Measurements from ENCODE around the gene SLC38A3. TPM values are rescaled to one million over a fixed set of nuclear protein-coding genes. Genes with fewer than 3 reads are reported as not detected.

Gene SLC38A3
- total RNA-seq, 2 experiments from 2014 or later: 0.22 TPM; not detected in 1

GRCh38 chr3:50246517-50246954, 41.5 kb downstream of the SLC38A3 start:
- DNase-seq (peak; percentile 97), ATAC-seq (peak; percentile 84)
- ChIA-PET POLR2A (interaction anchor here (0.7 to 3.1 kb wide), 13 partner anchors 10 to 124 kb away, joined by 3 to 29 read pairs (median 4); partner anchors contain the start of gene GNAI2), CTCF (interaction anchor here (0.6 to 8.0 kb wide), 37 partner anchors 11 to 152 kb away, joined by 3 to 239 read pairs (median 5); partner anchors contain the start of genes CYB561D2, GNAI2, HYAL3 and IFRD2)
- Mint-ChIP-seq H3K4me1 (ENCODE audit: low read depth) (peaks cover 74% of the 10 kb centered on the region), H3K9me3 (no peaks in the 10 kb centered on the region), H3K27me3 (no peaks in the 10 kb centered on the region), H3K4me3 (peak overlapping the region; percentile 70), H3K27ac (peak overlapping the region; percentile 95), H3K36me3 (ENCODE audit: low read depth) (peaks cover 22% of the 10 kb centered on the region)
- TF ChIP-seq, protein P1, sequence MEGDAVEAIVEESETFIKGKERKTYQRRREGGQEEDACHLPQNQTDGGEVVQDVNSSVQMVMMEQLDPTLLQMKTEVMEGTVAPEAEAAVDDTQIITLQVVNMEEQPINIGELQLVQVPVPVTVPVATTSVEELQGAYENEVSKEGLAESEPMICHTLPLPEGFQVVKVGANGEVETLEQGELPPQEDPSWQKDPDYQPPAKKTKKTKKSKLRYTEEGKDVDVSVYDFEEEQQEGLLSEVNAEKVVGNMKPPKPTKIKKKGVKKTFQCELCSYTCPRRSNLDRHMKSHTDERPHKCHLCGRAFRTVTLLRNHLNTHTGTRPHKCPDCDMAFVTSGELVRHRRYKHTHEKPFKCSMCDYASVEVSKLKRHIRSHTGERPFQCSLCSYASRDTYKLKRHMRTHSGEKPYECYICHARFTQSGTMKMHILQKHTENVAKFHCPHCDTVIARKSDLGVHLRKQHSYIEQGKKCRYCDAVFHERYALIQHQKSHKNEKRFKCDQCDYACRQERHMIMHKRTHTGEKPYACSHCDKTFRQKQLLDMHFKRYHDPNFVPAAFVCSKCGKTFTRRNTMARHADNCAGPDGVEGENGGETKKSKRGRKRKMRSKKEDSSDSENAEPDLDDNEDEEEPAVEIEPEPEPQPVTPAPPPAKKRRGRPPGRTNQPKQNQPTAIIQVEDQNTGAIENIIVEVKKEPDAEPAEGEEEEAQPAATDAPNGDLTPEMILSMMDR (IDR thresholded peaks at IDR 0.05): peak; percentile 37
- intact Hi-C loops (cut with micrococcal nuclease): loop anchor here (2.0 kb wide), 1 partner anchor 20 kb away; no protein-coding TSS in a partner anchor

DNA sequence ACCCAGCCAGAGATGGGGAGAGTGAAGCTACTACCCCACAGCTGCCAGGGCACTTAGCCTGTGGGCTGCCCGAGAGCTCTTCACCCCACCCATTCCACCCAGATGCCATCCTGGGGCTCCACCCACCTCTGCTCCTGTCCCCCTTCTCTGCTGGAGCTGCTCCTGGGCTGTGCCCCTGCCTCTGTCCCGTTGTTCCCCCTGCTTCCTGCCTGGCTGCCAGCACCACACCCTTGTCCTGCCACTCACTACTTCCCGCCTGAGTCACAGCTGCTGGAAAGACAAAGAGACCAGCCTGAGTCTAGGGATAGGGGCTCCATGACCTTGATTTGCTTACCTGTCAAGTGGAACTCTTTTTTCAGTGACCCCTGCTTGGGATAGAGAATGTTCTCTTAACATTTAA, 43.3 kb downstream of the SLC38A3 start:
- intact Hi-C loops (cut with micrococcal nuclease): no loop called here
- H3K9me3 Mint-ChIP-seq: no peaks in the 10 kb centered on the region
- POLR2A ChIA-PET: interaction anchor here (0.8 to 3.1 kb wide), 7 partner anchors 11 to 44 kb away, joined by 3 to 29 read pairs (median 4); partner anchors contain the start of genes GNAI2 and IFRD2
- peaks cover 24% of the 10 kb centered on the region for H3K36me3 Mint-ChIP-seq (ENCODE audit: low read depth)
- H3K4me3 Mint-ChIP-seq: no peak overlapping the region
- DNase-seq (no peak), ATAC-seq (no peak)
- peaks cover 56% of the 10 kb centered on the region for H3K4me1 Mint-ChIP-seq (ENCODE audit: low read depth)
- H3K27me3 Mint-ChIP-seq: no peaks in the 10 kb centered on the region
- peak overlapping the region; percentile 93 for H3K27ac Mint-ChIP-seq
- CTCF ChIA-PET: interaction anchor here (0.6 to 6.2 kb wide), 7 partner anchors 9 to 56 kb away, joined by 3 to 94 read pairs (median 5); no protein-coding TSS in a partner anchor
- TF ChIP-seq, protein P1 (IDR thresholded peaks at IDR 0.05): no peak

DNA sequence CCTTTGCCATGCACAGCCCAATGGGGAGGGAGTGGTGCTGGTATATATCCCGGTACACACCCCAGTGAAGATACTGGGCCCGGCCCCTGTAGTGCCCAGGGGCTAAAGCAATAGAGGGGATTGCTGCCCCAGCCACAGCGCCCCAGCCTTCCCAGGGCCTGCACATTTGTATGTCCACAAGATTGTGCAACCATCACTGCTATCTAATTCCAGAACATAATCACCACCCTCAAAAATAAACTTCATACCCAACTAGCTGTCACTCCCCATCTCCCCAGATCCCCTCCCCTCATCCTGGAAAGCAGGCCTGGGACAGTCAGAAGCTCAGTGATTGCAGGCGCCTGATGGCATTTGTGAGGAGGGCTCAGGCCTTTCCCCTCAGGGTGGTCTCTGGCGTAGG, 44.4 kb downstream of the SLC38A3 start:
- H3K9me3 Mint-ChIP-seq: no peaks in the 10 kb centered on the region
- no peaks in the 10 kb centered on the region for H3K27me3 Mint-ChIP-seq
- ATAC-seq (no peak), DNase-seq (no peak)
- H3K4me1 Mint-ChIP-seq (ENCODE audit: low read depth): peaks cover 48% of the 10 kb centered on the region
- intact Hi-C loops (cut with micrococcal nuclease): no loop called here
- POLR2A ChIA-PET: interaction anchor here (1.1 to 2.1 kb wide), 6 partner anchors 8 to 43 kb away, joined by 3 to 5 read pairs (median 4); partner anchors contain the start of genes GNAI2 and IFRD2
- H3K36me3 Mint-ChIP-seq (ENCODE audit: low read depth): peaks cover 21% of the 10 kb centered on the region
- TF ChIP-seq, protein P1 (IDR thresholded peaks at IDR 0.05): no peak
- no peak overlapping the region for H3K4me3 Mint-ChIP-seq
- peak overlapping the region; percentile 87 for H3K27ac Mint-ChIP-seq
- CTCF ChIA-PET: interaction anchor here (1.2 to 6.2 kb wide), 6 partner anchors 8 to 57 kb away, joined by 3 to 94 read pairs (median 6); no protein-coding TSS in a partner anchor

DNA sequence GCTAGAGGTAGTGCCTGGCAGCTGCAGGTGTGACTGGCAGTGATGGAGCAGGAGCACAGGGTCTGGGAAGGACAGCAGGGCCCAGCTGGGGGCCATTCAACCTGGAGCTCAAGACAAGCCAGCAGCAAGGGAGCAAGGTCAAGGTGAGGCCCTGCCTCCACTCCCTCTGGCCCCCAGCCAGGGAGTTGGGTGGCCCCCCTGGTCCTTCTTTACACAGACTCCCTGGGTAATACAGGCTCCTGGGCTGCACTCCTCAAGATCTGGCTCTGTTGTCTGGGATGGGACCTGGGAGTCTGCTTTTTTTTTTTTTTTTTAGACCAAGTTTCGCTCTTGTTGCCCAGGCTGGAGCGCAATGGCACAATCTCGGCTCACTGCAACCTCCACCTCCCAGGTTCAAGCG, 45.4 kb downstream of the SLC38A3 start:
- TF ChIP-seq, protein P1 (IDR thresholded peaks at IDR 0.05): no peak
- no peaks in the 10 kb centered on the region for H3K9me3 Mint-ChIP-seq
- ATAC-seq (no peak), DNase-seq (no peak)
- H3K27me3 Mint-ChIP-seq: no peaks in the 10 kb centered on the region
- H3K4me1 Mint-ChIP-seq (ENCODE audit: low read depth): peaks cover 40% of the 10 kb centered on the region
- ChIA-PET CTCF (interaction anchor here (0.8 to 6.2 kb wide), 6 partner anchors 7 to 58 kb away, joined by 3 to 94 read pairs (median 5); no protein-coding TSS in a partner anchor), POLR2A (interaction anchor here (1.3 to 1.5 kb wide), 2 partner anchors 8 to 15 kb away, joined by 4 read pairs; partner anchors contain the start of gene GNAI2)
- peaks cover 21% of the 10 kb centered on the region for H3K36me3 Mint-ChIP-seq (ENCODE audit: low read depth)
- H3K4me3 Mint-ChIP-seq: no peak overlapping the region
- intact Hi-C loops (cut with micrococcal nuclease): no loop called here
- peak overlapping the region; percentile 87 for H3K27ac Mint-ChIP-seq

DNA sequence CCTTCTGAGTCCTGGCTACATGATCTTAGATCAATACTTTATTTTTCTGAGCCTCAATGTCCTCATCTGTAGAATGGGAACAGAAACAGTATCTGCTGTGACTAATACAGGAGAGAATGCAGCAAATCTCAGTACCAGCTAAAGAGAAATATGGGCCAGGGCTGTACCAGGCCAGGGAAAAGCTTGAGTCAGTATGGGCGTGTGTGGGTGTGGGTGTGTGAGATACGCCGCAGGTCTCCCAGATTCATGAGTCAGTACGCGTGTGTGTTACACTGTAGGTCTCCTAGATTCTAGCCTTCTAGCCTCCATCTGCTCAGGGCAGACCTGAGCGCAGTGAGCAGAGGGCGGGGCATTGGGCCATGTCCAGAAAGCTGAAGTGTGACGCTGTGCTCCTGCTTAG, 46.1 kb downstream of the SLC38A3 start:
- Mint-ChIP-seq H3K36me3 (ENCODE audit: low read depth) (peaks cover 24% of the 10 kb centered on the region), H3K9me3 (no peaks in the 10 kb centered on the region), H3K4me3 (no peak overlapping the region), H3K27me3 (no peaks in the 10 kb centered on the region), H3K27ac (peak overlapping the region; percentile 87), H3K4me1 (ENCODE audit: low read depth) (peaks cover 37% of the 10 kb centered on the region)
- TF ChIP-seq, protein P1 (IDR thresholded peaks at IDR 0.05): no peak
- CTCF ChIA-PET: interaction anchor here (0.9 to 6.2 kb wide), 4 partner anchors 6 to 57 kb away, joined by 4 to 94 read pairs (median 8); no protein-coding TSS in a partner anchor
- ATAC-seq (peak; percentile 12), DNase-seq (peak; percentile 75)
- POLR2A ChIA-PET: interaction anchor here (0.7 to 1.0 kb wide), 5 partner anchors 10 to 26 kb away, joined by 3 read pairs; no protein-coding TSS in a partner anchor
- intact Hi-C loops (cut with micrococcal nuclease): no loop called here

All from activated CD8-positive, alpha-beta T cell treated with anti-CD3 and anti-CD28 coated beads for 36 hours (primary cell).